Fibroblast of skin of left quadriceps (primary cell): ENCODE data around the gene FSTL4.

Experiments used
- DNase-seq, 2 experiments: peaks; one replicate each; pipeline ENCODE4 v3.0.0-alpha.2; 2013; ENCODE audit warnings: low read depth in 2 of 2

Gene FSTL4

DNA sequence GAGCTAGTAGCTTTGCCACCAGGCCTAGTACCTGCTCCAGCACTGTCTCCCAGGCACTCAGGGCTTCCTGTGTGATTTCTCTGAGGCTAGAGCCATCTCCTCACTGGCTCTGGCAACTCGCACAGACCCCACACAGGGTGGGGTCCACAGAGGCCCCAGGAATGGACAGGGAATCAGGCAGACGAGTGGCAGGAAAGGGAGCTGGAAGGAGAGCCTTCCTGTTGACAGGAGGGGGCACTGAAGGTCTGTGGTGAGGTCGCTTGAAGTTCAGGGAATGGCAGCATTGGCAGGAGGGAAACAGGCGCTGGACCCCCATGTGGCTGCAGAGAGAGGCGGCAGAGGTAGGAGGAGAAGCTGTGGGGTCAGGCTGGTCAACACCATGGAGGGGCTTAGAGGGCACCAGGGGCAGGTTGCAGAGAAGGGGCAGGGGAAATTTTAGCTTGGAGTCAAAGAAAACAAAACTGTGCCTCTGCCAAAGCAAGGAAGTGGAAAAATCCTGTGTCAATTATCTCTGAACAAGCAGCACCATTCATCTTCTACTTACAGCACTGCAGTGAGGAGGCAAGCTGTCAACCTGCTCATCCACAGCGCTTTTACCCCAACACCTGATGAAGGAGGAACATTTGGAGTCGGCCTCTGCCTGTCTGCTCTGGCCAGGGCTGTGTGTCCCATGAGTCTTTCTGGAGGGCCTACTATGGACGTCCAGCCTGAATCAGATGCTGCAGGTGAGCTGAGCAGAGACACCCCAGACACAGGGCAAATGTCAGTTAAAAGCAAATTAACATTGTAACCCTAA lies 270.2 kb downstream of the FSTL4 start:
- DNase-seq: no peak

DNA sequence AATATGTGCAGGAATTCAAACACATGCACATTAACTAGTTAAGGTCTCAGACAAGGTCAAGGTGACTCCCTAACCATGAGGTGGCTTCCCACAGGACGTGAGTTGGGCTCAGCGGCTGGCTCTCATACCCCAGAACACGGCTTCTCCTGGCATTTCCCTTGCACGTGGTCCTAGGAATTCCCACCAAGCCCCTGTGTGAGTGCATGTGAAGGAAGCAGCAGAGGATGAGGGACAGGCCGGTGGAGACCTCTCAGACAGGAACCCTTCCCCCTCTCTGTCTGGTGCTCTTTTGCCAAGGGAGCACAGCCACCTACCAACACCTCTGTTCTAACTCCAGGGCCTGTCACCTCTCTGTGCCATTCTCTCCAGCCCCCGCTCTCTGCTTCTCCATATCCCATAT lies 271.0 kb downstream of the FSTL4 start:
- no peak for DNase-seq

DNA sequence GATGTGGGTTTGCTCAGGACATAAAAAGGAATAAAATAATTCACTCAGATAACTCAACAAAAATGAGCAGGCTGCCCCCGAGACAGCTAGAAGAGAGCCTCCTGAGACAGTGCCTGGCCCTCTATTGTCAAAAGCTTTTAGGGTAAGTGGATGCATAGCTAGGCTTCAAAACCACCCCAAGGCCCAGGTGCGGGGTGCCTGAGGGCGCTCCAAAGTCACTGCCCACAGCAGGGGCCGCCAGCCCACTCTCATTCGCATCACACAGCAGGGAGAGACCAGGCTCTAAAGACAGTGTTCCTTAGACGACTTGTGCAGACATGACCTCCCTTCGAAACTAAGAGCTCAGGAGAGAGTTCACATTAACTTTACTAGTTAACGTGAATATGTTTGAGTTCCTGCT lies 271.5 kb downstream of the FSTL4 start:
- DNase-seq: no peak

DNA sequence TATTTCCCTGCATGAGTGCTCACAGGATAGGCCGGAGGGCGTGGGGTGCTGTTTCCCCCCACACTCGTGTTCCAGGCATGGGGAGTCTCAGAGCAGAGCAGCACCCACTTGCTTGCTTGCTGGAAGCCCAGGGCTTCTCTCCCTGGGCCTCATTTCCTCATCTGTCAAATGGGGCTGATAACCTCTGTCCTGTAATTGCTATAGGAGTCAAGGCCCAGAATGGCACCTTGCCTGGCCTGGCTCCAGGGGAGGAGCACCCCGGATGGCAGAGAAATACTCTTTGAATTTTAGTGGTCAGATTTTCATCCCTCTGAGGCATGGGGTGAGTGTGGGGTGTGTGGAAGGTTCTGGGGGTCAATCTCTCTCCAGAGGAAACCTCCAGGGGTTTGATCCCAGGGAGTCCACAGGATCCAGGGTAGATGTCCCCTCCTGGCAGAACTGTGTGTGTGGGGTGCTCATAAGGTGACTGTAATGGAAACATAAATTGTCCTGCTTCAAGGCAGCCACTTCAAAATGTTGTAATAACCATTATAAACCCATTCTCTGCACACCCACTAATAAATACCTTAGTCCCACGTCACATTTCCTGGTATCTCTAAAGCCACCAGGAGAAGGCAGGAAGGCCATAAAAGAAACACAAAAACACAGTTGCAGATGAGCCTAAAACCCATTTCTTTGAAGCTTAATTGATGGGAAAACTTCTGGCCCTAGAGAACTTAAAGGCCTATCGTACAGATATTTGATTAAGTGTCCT lies 272.2 kb downstream of the FSTL4 start:
- DNase-seq: no peak

DNA sequence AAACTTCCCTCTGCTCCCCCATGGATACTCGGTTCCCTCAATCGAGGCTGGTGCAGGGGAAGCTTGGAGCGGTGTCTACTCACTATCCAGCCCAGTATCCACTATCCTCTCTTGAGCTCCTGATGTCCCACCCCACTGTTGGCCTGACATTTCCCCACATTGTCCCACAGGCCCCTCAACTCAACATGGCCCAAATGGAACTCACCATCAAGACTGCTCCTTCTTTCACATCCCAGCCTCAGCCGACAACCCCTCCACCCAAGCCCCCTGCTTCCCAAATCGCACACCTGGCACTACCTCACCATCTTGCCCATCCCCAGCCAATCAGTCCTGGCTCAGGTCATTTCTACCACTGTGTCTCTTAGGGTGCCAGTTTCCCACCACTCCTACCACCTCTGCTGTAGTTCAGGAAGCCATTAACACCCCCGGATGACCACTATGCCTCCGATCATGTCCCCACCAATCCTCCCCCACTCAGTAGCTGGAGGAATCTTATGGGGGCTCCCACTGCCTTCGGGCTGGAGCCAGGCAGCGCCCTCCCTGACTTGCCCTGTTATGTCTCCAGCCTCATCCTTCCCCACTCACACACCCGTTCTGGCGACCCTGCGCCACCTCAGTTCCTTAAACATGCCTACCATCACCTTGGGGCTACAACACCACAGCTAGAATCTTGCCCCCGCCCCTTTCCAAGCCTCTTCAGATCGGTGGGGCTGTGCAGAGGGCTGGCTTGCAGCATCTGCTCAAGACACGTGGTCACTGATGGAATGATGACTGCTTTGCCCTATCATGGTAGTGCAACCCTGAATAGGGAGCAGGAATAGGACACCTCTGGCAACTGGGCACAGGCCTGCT lies 273.6 kb downstream of the FSTL4 start:
- no peak for DNase-seq

DNA sequence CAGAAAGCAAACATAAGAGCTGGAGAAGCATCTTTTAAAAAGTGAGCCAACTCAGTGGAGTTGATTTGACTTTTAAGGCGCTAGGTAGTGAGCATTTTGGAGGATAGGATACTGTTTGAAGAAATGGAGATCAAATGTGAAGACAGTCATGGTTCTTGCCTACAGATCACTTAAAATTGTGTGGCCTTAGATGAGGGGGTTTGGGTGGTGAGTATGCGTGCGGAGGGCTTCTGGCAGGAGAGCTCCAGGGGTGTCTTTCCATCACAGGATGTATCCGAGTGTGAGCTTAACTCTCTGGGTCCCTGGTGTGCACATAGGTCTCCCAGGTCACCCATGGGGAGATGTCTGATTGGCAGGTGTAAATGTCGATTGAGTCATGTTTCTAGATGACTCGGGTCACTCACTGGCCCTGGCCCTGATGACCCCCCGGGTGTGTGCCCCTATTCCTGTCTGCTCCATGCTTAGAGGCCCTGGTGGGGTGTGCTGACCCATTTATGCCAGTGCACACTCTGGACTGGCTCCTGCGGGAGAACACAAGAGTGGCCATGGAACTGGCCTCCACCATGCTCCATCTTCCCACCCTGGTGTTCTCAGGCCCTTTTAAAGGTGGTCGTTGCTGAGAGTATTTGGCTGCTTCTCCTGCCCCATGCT lies 274.4 kb downstream of the FSTL4 start:
- no peak for DNase-seq

DNA sequence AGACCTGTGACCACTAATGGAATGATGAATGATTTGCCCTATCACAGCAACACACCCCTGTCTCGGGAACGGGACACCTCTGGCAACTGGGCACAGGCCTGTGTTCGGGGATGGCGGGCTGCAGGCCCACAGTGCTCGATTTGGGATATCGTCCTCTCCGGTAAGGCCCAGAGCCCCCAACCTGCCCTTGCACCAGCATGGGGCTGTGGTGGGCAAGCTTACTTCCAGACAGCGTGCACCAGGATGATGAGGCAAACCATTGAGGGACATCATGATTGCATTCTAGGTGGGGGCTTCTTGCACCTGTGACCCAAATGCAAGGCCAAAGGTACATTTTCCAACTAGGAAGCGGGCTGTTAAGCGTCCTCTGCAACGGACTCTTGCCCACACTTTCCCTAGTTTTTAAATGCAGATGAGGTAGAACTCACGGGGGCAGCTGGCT lies 275.4 kb downstream of the FSTL4 start:
- DNase-seq: no peak

DNA sequence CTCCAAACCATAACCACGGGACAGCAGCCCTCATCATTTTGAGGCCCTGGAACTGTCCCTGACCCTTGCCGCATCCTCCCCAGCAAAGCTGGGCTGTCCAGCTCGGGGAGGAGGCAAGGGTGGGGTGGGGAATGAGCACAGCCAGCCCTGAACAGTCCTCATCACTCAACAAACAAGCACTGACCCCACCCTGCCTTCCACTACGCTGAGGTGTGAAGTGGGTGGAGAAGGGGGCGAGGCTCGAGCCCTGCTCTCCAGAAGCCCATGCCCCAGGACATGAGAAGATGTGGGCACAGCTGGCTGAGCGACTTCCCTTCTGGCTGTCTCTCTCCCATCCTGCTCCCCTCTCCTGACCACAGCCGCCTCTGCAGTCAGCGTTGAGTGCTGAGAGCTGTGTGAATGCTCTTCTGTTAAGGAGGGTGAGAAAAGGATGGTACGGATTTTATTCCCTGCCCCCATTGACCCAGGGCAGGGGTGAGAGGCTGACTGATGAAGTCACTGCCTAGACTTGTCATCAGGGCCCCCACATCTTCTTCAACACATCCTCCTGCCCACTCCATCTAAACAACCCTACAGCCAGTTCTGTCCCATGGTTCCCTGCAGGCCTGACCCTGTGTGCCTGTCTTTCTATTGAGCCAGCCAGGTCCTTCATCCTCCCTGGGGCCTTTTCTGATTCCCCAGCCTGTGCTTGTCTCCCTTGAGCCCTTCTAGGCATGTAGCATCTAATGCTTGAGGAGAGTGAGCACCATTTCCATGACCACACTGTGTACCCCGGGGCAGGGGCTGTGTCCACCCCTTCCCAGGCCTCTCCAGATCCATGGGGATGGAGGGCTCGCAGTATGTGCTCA lies 276.0 kb downstream of the FSTL4 start:
- DNase-seq: no peak

DNA sequence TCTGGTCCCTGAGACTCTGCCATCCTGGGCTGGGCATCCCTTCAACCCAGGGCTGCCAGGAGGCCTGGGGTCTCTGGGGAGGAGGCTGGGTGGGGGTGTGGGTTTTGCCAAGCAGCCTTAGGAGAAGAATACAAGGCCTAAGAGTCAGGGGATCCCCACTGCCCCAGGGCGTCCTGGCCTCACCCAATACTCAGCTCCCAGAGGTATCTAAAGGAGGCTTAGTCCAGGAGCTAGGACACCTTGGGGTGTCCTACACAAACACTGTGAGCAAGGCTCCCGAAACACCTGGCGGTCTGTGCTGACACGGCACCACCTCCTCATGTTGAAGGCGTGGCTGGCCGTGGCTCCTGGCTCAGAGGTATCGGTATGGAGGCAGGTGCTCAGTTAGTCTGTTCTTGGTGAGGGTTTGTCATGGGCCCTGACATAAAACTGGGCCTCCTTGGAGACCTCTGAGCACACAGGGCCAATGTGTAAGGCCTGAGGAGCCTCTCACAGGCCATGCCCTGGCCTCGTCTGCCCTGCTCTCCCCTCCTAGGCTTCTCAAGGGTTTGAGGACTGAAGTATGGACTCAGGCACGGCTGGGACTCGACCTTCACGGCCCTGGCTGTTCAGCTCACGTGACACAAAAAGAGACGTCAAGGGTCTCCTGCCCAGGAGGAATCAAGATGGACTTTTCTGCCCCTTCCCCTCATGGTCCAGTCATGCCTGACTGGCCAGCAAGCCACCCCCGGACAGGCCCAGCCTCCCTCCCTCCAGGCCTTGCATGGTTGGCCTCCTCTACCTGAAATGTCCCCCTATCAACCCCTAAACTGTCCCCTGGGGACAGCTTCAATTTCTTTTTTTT lies 277.3 kb downstream of the FSTL4 start:
- no peak for DNase-seq

DNA sequence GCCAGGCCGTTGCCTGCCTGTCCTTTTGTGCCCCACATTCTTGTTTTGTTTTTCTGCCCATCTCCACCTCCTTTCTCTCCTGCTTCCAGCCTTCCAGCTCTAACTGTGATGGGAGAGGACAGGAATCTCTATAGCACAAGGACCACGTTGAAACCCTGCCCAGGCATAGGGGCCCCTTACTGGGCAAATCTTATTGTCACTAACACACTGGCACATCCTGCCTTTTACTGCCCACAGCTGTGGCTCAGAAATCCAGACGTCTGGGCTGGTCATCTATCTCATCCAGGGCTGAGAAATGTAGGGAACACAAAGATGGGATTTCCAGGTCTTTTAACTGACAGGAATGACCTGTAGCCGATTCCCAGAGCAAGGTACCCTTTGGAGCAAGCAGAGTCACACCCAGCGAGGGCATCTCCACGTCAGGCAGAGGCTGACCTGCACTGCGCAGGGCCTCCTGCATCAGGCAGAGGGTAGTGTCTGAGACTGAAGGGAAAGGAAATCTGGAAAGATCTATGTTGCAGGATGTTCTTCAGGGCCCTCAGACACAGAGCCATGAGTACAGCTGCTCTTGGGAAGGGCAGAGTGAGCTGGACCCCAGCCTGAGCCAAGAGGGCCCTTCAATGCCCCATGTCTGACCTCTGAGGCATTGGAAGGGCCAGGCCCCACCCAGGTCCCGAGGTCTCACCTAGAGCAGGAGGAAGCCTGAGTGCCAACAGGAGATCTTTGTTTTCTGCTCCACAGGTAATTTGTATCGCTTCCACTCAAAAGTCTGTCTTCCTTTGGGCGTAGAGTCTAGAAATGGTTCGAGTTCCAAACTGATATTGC lies 278.8 kb downstream of the FSTL4 start:
- DNase-seq: no peak

DNA sequence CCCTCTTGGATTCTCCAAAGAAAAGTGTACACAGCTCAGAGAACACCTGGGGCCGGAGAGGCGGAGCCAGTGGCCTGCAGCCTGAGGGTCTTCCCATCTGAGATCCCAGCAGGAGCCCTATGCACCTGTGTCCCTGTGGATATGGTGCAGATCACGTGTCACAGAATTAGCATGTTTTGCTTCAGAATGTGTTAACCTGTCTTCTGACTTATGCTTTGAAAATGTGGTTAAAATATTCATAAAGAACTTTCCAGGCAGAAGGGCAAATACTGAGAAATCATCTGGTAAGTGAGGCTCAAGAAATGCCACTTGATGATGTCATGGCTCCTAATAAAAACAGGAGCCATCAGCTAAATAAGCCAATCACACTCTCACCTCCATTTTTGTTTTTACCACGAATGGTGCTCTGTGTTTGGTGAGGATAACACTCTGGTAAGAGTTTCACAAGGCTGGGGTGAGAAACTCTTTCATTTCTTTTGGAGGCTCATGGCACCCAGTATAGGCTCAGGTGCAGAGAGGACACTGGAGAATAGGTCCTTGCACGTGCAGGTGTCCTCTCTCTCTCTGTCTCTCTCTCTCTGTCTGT lies 279.8 kb downstream of the FSTL4 start:
- DNase-seq: no peak

DNA sequence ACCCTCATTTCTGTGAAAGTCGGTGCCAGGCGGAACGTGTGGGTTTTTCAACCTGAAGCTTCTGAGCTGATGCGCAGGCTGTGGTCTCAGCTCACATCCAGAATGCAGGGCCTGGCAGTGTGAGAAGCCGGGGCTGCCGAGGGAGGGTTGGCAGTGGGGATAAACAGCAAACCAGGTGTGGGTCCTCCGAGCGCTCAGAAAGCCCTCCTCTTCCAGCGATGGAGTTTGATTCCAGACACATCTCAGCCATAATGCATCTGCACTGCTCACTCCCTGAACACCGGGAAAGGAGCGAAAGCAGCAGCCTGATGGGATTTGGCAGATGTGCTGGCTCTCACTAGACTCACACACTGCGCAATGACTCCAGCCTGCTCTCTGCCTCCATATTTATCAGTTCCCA lies 280.4 kb downstream of the FSTL4 start:
- DNase-seq: no peak

DNA sequence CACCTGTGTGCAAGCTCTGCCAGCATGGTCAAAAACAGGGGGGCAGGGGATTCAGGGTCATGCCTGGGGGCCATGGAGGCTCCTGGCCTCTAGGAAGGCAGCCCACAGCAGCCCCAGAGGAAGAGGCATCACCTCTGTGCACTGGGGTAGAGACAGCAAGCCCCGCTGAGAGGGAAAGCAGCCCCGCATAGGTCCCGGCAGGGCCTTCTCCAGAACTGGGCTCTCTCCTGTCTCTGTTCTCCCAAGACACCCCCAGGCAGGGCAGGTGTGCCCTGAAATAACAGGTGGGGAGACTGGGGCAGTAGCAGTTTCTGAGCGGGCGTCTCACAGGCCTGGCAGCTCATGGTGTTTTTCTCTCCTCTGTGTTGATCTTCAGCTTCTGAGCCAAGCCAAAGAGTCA lies 281.4 kb downstream of the FSTL4 start:
- no peak for DNase-seq

DNA sequence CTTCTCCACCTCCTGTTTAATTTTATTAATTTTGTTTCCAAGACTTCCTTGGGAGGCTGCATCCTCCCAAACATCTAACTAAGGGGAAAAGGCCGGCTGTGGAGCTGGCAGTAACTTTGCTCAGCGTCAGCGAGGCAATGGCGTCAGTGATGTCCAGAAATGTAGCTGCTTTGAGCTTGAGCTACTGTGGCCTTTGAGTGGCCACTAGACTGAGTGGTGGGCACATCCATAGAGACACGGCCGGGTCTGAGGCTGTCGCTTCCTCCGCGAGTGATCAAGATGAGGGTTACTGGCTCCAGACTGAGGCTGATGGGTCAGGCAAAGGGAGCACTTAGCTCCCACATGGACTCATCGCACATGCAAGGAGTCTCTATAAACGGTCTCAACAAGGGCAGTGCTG lies 283.5 kb downstream of the FSTL4 start:
- no peak for DNase-seq

DNA sequence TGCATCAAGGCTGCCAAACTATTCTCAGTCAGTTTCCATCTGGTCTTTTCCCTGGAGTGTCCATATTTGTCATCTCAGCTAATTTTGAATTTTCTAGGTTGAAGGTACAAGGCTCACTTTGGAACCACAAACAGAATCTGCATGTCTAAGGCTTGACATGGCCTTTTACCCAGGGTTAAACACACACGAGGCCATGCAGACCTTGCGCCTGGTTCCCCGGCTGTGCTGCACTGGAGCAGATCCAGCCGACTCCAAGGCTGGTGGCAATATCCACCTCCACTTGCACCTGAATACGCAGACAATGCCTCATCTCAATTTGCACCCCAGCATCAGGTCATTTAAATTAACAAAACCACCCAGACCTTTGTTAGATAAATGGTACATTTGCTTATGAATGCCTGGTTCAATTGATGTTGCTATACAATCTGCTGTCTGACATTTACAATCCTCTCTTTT lies 284.4 kb downstream of the FSTL4 start:
- DNase-seq: no peak

DNA sequence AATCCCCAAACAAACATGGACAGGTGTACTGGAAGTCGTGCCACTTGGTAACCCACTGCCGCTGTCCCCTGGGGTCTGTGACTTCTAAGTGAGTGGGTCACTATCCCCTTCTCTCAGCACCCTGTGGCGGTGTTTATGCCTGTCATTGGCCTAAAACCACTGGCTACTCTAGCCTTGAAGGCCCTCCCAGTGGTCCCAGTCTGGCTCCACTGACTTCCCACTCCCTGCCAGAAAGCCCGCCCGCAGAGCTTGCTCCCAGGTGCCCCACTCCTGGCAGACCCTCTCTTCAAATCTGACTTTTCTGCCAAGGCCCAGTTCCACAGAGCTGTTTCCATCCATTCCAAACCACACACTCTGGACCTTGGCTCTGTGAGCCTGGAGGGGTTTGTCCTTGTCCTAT lies 286.0 kb downstream of the FSTL4 start:
- DNase-seq: no peak

DNA sequence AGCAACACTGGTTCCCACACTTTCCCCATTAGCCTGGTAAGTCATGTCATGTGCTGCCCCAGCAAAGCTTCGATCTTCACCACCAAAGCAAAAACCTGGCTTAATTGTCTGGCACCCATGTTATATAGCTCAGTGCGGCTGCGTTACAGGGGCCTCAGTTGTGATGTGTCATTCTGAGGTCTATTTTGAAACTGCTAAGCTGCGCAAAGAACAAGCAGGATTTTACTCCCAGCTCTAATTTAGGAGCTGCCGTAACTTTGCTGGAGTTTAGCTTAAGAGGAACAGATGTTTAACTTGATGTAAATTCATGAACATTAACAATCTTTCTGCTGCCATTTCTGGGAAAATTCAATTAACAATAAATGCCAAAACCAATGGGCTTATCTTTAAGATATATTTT lies 286.5 kb downstream of the FSTL4 start:
- DNase-seq: no peak

DNA sequence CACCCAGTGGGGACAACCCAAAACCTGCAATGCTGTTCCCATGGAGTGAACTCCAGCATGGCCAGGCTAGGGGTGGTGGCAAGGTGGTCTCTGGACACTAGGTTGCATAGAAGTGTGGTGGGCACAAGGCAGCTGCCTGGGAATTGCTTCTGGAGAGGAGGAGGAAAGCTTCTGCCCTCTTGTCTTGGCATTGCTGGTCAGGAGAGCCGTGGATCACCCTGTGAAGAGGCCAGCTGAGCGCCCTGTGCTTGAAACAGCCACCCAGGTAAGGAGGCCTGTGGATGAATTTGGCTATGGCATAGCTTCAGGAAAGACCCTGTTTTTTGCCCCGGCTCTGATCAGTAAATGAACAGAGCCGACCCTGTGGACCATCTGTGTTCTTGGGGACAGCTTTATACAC lies 287.4 kb downstream of the FSTL4 start:
- DNase-seq: no peak
